ENCODE data around the gene NOL4L.

NOL4L gene

DNA sequence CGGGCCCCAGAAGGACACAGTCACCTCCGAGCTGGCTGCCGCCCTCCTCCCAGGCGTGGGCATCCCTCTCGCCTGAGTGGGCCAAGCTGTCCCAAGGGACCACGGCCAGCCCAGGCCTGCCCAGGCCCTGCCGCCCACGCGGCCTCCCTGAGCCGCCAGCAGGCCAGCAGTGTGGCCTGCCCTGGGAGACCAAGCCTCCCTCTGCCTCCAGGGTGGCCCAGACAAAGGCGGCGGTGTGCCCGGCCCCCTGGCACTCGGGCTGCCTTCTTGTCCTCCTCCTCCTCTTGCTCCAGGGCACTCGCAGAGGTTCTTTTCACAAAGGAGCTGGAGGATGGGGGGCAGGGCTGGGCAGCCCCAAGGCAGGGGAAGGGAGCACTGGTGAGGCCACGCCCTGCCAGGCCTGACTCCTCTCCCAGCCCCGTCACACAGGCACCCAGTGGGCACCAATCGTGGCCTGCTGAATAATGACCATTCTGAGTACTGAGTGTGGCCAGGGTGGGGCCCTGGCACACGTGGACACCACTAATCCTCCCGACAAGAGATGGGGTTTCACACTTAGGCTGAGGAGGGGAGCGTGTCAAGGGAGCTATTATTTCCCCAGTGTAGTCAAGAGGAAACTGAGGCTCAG, 25.3 kb downstream of the NOL4L start:
- no peak for FAIRE-seq

DNA sequence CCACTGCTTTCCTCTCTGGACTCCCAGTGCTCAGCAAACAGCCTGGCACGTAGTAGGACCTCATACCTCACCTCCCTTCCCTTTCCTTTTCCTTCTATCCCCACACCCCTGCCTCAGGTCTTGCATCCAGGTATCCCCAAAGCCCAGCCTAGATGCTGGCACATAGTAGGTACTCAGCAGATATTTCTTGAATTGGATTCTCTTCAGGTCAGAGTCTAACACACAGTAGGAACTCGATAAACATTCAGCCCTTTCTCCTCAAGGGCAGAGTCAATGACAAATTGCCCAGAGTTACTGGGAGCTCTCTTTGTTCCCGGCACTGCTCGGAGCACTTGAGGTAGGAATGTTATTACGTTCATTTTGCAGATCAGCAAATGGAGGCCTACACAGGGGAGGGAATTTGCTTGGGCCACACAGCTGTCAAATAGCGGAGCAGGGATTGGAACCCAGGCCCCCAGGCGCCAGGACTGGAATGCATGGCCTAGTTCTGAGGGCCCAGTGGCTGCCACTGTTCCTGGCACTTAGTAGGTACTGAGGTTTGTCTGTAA, 25.9 kb downstream of the NOL4L start:
- no peak for FAIRE-seq

DNA sequence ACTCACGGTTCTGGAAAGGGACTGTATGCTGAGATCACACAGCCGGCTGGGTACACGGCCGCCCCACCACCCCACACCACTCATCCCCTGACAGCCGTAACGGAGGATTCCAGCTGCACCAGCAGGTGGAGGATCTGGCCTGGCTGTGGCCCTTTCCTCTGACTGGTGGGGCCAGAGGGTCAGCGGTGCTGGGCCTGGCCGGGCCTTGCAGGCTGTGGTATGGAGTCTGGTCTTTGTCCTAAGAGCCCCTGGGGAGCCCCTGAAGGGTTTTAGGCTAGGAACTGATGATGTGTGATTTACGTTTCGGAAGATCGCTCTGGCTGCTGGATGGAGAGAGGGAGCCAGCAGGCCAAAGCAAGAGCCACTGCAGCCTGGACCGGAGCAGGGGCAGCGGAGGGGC, 26.6 kb downstream of the NOL4L start:
- FAIRE-seq, result no peak

DNA sequence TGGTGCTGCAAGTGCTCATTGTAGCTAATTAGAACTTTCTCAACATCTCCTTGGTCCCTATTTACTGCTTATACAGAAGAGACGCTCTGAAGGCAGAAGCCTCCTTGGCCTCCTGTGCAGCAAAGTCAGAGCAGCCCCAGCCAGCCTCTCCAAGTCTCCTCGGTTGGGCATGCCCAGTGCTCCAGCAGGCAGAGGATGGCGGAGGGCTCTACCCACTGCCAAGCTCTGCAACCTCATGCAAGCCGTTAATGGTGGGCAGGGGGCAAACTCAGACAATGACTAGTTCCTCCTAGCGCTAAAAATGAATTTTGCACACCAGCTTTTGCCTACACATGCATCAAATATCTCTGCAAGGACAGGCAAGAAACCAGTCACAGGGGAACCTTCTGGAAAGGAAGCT, 27.8 kb downstream of the NOL4L start:
- FAIRE-seq, result no peak

DNA sequence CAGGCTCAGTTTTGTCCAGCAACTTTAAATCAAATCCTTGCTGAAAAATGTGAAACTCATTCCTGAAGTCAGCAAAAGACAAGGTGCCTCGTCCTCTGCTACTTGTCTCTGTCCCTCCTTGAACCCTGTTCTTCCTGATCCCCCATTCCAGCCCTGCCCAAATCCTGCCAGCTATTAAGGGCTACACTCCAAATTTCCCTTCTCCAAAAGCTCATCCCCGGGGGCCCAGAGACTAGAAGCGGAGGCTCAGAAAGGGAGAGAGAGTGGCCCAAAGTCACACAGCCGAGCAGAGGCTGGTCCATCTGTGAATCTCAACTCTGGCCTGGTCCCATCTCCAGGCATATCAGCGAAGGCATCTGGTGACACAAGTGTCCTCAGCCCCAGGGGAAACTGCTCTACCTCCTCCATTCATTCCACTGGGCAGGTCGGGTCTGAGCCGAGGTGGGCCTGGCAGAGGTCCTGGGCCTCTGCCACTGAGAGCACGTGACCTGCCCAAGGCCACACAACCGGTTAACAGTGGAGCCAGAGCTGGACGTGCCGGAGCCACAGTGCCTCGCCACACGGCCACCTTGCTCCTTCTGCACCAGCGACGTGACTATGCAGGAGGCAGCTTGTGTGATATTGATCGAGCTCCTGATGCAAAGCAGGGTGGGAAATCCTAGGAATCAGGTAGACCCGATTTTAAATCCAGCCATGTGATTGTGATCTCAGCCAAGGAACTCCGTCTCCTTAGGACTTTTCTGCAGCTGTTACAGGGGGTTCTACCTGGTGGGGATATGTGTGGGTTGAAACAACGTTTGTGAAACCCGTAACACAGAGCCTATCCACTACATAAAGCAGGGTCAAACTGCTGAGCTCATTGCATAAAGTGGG, 28.6 kb downstream of the NOL4L start:
- FAIRE-seq, result no peak

DNA sequence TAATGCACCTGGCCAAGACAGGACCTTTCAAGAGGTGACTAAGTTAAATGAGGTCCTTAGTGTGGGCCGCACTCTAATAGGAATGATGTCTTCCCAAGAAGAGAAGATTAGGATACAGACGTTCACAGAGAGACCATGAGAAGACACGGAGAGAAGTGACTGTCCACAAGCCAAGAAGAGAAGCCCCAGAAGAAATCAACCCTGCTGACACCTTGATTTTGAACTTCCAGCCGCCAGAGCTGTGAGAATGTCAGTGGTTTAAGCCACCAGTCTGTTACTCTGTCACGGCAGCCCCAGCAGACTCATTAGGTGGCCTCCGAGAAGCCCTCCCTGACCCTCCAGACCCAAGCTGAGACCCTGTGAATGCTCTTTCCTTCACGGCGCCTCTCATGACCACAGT, 29.5 kb downstream of the NOL4L start:
- FAIRE-seq, result no peak

DNA sequence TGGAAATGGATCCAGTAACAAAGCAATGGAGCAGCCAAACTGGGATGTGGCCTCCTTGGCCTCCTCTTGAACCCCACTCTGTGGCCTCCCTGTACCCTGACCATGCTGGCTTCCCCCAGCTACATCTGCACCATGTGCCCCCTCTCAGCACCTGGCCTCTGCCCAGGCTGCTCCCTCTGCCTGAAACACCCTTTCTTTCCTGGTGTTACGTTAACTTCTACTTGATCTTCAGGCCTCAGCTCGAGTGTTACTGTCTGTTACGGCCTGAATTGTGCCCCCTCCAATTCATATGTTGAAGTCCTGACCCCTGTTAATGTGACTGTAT, 30.2 kb downstream of the NOL4L start:
- no peak for FAIRE-seq

DNA sequence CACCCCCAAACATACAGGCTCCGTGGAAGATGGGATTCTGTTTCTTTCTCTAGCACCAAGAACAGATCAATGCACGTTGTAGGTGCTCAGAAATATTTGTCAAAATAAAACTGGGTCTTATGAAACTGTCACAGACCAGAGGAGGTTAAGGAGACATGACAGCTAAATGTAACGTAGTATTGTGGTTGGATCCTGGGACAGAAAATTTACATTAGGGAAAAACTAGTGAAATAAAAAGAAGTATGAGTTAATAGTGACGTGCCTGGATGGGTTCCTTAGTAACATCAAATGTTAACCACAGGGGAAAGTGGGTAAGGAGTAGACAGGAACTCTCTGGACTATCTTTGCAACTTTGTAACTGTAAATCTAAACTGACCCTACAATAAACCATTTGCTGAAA, 31.5 kb downstream of the NOL4L start:
- FAIRE-seq, result no peak

DNA sequence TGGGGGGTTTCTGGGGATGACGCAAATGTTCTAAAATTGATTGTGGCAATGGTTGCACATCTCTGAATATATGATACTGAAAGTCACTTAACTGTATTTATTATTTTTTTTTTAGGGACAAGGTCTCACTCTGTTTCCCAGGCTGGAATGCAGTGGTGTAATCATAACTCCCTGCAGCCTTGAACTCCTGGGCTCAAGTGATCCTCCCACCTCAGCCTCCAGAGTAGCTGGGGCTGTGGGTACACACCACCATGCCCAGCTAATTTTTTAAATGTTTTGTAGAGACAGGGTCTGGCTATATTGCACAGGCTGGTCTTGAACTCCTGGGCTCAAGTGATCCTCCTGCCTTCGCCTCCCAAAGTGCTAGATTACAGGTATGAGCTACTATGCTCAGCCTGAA, 33.4 kb downstream of the NOL4L start:
- no peak for FAIRE-seq

DNA sequence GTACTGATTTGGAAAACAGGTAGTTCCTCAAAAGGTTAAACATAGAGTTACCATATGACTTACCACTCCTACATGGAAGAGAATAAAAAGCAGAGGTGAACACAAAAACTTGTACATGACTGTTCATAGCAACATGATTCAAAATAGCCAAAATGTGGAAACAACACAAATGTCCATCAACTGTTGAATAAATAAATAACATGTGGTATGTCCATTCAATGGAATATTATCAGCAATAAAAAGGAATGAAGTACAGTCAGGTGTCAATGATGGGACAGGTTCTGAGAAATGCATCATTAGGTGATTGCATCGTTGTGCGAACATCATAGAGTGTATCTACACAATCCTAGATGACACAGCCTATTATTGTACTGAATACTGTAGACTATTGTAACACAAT, 35.3 kb downstream of the NOL4L start:
- FAIRE-seq, result no peak

DNA sequence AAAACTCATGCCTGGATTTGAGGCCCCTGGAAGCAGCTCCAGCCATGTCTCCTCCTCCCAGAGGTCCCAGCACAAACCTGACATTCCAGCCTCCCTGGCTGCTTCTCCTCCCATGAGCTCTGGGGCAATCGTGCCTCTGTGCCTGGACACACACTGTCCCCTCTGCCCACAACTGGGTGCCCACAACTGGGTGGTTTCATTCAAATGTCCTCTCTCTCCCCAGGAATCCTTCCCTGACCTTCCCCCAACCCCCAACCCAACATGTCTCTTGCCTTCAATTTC, 37.4 kb downstream of the NOL4L start:
- no peak for FAIRE-seq

DNA sequence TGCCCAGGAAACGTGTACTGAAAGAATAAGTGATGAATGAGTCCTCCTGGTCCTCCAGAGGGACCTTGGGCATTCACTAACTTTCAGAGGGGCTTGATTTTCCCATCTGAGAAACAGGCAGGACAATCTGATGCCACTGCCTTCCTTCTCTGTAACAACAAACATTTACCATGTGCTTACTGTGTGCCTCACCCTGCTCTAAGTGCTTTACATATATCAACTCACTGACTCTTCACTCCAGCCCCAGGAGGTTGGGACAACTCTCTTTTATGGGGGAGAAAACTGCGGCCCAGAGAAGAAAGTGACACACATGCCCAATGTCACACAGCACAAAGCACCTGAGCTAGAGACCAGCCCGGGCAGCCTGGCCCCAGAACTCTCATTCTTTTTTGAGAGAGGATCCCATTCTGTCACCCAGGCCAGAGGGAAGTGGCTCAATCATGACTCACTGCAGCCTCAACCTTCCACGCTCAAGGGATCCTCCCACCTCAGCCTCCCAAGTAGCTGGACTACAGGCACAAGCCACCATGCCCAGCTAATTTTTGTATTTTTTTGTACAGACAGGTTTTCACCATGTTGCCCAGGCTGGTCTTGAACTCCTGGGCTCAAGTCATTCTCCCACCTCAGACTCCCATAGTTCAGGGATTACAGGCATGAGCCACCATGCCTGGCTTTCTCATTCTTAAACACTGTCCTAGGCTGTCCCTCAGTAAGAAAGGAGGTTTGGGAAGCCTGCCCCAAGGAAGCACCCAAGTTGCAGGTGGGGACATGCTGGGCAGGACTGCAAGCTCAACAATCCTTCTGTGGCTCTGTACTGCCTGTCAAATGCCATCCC, 38.0 kb downstream of the NOL4L start:
- FAIRE-seq, result no peak

DNA sequence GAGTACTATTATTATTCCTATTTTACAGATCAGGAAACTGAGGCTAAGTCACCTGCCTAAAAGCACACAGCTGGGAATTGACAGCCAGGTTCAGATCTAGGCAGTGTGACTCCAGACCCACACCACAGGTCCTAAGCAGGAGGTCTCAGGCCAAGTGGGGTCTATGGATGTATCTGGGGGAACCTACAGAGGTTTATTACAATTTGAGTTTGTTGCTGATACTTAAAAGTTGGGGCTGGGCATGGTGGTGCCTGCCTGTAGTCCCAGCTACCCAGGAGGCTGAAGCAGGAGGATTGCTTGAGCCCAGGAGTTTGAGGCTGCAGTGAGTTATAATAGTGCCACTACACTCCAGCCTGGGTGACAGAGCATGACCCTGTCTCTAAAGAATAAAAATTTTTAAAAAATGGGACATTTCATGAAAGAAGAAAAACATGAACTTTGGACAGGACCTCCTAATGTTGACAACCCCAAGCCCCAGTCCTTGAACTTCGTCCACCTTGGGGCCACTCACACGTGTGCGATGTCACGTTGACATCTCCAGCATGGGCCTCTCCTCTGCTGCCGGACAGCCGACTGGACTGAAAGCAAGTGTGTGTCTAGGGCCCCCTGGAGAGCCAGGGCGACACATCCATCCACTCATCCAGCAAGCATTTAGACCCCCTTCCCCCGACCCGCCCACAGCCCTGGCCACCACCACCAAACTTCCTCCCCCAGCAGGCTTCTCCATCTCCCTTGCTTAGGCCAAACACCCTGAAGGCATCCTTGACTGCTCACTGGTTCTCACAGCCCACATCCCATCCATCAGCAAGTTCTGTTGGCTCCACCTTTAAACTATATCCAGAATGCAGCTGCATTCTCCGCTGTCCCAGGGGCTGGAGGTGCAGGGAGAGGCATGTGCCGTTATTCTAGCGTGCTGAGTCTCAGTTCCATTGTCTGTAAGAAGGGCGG, 40.0 kb downstream of the NOL4L start:
- no peak for FAIRE-seq

DNA sequence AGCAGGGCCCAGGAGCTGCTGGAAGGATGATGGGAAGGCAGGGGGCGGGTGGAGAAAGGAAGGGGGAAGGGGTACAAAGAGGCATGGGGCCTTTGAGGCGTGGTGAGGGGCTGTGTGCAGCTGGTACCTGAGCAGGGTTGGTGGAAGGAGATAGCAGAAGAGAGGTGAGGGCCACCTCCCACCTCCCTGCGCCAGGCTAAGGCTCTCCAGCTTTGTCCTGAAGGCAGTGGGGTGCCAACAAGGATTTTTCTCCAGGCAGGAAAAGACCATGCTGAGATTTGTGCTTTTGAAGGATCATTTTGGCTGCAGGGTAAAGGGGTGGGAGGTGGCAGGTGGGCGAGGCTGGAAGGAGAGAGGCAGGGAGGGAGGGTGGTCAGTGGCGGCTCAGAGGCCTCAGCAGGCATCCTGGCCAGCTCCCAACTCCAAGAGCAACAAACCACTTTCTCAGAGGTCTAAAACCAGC, 40.8 kb downstream of the NOL4L start:
- no peak for FAIRE-seq

DNA sequence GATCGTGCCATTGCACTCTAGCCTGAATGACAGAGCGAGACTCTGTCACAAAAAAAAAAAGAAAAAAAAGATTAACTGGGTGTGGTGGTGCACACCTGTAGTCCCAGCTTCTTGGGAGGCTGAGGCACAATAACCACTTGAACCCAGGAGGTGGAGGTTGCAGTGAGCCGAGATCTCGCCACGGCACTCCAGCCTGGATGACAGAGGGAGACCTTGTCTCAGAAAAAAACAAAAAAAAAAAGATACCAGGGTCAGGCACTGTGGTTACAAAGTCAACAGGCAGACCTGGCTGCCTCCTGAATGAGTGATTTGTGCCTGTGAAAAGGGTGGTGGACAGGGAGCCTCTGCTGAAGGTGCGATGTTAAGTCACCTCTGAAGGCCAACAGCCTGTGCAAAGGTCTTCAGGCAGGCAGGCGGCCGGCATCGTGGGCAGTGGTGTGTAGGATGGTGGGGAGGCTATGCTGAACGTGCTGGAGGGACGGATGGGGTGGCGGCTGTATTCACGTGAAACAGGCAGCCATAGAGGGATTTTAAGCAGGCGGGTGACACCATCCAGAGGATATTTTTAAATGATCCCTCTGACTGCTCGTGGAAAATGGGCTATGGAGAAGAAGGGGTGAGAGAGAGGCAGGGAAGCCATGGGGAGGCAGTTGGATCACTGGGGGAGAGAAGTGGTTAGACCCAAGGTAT, 41.4 kb downstream of the NOL4L start:
- FAIRE-seq, result no peak

DNA sequence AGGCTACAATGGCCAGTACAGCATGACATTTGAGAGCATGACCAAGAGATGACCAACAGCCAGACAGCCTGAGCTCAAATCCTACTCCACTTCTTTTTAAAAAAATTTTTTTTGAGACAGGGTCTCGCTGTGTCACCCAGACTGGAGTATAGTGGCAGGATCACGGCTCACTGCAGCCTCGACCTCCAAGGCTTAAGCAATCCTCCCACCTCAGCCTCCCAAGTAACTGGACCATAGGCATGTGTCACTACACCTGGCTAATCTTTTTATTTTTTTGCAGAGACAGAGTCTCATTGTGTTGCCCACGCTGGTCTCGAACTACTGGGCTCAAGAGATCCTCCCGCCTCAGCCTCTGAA, 42.9 kb downstream of the NOL4L start:
- no peak for FAIRE-seq

DNA sequence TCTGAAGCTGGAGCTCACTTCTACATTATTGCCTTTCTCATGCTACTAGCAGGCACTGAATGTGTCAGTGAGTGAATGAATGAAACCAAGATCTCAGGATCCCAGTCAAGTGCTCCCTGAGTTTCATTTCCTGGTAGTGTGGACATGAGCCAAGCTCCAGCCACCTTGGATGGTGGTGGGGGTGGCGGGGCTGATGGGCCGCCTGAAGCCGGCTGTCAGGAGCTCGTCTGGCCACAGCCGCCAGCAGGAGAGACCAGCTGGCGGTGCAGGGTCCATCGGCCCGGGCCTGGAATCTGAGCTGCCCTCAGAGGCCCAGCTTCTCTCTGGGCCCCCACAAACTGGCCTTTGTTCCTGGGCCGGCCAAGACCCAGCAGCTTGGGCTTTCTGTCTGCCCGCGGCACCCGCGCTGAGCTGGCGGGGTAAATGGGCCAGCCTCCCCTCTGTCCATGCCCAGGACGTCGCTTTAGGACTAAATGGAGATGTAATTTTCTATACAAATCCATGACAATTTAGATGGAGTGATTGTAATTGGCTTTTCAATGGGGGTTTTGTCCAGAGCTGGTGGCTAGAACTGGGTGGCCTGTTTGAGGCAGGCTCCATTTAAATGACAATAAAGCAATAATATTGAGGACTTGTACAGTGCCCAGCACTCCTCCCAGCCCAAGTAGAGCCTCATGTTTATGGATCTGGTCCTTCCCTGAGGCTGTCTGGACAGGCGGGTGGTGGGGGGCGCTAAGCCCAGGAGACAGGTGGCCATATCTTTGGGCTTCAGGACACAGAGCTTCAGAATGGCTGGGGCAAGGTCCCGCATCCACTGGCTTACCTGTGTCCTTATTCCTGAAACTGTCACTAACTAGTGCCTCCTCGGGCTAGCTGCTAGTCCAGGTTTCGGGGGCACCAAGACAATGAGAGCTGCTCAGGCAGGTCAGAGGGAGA, 43.5 kb downstream of the NOL4L start:
- FAIRE-seq, result no peak

DNA sequence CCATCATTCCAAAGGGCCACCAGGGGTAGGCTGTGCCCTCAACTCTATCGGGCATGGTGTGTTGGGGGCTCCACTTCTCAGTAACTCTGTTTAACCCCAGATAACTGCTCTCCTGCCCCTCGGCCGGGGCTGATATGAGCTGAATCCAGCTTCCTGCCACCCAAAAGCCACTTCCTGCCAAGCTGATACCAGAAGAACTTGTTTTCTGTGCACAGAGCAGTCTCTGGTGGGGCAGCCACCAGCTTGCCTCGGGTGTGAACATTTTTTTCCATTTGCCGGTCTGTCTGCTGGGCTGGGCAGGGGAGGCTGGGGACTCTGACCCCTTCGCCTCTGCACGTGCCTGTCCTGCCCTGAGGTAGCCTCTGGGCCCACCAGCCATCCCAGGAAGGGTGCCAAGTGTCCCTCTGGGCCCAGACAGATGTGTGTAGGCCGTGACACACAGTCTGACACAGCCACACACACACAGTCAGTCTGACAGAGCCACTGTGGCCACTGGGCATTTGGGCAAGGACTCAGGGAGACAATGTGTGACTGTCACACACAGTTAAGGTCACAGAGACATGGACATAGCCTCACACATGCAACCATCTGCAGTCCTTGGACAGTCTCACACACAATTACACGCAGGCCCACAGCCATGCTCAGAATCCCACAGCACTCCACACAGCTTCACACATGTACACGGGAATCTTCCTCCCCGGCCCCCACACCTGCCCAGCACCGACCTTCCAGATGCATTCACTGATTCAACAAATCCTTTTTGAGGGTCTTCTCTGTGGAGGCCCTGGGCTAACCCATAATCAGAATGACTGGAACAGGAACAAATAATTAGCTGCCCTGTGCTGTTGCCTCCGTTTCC, 45.1 kb downstream of the NOL4L start:
- no peak for FAIRE-seq

DNA sequence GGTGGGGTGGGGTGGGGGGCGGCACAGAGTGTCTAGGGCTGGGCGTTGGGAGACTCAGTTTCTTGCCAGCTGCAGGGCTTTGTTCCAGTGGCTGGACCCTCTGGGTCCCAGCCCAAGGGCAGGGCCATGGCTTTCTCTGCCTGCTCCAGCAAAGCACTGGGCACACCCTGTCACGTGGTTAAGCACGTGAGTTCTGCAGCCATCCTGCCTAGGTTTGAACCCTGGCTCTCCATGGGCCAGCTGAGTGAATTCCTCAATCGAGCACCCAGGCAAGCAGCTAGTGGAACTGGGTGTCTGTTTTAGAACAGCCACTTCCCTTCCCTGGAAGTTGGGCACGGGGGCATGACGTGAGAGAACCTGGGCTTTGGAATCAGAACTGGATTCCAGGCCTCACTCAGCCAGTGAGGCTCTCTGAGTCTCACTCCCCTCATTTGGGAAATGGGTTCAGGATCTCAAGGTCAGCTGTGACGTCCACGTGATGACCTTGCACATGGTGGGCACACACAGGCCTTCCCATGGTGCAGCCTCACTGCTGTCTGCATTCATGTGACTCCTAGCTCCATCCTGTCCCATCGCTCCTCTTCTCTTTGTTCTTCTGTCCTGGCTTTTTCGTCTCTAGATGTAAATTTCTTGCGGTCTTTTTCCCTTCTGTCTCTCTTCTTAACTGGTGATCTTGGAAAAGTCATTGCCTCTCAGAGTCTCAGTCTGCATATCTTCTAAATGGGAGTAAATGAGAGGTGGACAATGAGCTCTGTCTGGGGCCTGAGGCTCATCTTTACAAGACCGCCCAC, 45.9 kb downstream of the NOL4L start:
- FAIRE-seq, result no peak

Data from TTC549 (cell line).